ENCODE data around the gene KCNS1.
"Not testable (repeated sequence)": the region's sequence is repeated elsewhere in the genome, so short reads cannot be mapped to it uniquely, and the experiment has no call there.

The KCNS1 gene

DNA sequence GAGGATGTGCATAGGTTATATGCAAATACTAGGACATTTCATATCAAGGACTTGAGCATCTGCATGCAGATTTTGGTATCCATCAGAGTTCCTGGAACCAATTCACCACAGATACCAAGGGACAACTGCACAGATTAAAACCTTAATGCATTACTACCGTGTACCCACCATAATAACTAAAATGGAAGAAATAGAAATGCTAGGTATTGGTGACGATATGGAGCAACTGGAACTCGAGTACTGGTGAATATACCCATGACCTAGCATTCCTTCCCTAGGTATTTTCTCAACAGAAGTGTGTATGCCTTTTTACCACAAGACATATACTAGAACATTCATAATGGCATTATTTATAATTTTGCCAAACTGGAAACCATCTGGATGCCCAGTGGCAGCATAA is 18.5 kb downstream of the KCNS1 start:
- no peak overlapping the region for H3K27ac ChIP-seq
- no peak for DNase-seq (ENCODE audit: low read depth, low spot score)

DNA sequence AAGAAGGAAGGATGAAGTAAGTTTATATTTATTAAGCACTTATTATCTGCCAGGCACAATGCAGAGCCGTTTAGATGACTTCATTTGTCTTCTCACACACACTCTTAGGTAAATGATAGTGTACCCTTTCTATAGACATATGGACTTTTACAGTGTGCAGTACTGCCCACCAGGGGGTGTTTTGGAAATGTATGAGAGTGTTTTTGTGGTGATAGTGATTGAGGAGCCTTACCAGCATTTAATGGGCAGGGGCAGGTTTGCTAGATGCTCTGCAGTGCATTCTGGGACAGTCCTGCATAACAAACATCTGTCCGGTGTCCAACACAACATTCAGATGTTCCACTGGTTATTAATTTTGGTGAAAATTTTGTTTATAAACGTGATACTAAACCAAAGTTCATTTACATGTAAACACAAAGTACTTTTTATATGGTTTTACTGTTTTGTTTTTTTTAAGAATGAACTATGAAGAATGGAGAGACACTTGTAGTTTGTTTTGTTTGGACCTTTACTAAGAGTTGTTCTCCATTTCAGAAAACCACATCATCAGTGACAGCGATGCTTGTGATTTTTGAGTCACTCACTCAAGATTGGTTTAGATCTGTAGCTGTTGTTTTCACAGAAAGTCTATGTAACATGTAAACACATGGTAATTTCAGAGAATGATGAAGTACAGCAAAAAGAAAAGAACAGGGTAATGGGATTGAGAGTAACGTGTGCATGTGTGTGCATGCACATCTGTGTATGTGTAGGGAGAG is 19.9 kb downstream of the KCNS1 start:
- no peak overlapping the region for H3K27ac ChIP-seq
- no peak for DNase-seq (ENCODE audit: low read depth, low spot score)

DNA sequence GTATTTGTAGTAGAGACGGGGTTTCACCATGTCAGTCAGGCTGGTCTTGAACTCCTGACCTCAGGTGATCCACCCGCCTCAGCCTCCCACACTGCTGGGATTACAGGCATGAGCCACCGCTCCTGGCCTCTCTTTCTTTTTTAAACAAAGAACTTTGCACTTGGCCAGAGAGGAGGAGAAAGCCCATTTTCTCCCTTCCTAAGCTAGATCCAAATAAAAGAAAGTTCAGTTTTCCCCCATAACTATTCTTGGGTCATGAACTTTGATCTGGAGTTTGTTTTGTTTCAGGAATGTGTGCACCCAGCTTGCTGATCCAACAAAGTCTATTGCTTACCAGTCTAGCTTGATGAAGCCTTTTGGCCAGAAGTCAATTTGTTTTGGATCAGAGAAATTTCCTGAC is 23.4 kb downstream of the KCNS1 start:
- H3K27ac ChIP-seq: no peak overlapping the region
- no peak for DNase-seq (ENCODE audit: low read depth, low spot score)

DNA sequence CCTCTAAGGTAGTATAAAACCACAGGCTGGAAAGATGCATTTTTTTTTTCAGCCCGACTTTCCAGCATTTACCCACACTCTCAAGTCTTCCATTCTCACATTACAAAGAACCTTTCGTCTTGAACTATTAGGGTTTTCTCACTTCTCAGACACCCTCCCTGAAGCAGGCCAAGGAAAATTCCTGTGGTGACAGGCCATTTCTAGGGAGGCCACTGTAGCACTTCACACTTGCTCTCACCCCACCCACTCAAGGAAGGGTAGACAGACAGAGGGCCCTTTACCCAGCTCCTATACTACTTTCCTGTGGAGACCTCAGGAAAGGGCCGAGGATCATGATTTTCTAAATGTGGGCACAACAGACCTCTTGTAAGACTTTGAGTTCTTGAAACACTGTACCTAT is 27.7 kb downstream of the KCNS1 start:
- no peak for DNase-seq (ENCODE audit: low read depth, low spot score)
- no peak overlapping the region for H3K27ac ChIP-seq

DNA sequence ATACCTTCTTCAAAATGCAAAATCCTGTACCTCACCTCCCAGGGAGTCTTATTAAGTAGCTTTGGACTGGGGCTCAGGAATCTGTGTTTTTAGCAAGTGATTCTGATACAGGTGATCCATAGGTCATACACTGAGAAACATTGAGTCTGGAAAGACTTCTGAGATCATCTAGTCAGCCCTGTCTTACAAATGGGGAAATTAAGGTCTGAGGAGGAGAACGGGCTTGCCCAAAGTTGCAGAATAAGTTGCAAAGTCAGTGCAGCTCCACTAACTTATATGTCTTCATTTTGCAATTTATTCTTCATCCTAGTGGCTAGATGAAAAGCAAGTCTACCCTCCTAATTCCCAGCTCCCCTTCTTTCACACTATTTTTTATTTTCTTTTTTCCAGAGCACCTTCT is 28.9 kb downstream of the KCNS1 start:
- DNase-seq (ENCODE audit: low read depth, low spot score): no peak

DNA sequence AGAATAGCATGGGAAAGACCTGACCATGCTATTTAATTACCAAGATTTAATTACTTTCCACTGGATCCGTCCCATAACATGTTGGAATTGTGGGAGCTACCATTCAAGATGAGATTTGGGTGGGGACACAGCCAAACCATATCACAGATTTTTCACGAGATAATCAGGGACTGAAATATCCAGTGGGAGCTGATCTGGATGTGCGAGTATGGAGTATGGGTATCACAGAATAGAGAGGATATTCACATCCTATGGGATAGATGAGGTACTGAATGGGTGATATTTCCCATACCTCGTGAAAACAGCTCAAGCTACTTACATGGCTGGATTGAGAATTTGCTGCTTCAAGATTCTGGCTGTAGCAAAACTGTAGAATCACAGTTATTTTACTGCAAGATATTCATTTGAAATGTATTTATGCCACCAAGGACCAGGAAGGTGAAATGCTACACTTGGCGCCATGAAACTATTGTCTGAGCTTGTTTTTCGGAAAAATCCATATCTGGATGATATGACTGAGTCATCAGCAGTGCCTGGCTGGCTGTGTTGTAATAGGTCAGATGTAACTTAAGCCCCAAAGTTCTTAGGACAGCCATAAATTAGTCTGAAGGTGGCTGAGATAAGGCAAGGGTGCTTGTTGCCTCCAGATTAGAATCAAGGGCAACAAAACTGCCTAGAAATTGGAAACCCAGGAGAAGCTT is 29.8 kb downstream of the KCNS1 start:
- DNase-seq (ENCODE audit: low read depth, low spot score): no peak

More for the DNA sequence above, 28.9 kb downstream of the KCNS1 start:
- H3K27ac ChIP-seq: no peak overlapping the region

DNA sequence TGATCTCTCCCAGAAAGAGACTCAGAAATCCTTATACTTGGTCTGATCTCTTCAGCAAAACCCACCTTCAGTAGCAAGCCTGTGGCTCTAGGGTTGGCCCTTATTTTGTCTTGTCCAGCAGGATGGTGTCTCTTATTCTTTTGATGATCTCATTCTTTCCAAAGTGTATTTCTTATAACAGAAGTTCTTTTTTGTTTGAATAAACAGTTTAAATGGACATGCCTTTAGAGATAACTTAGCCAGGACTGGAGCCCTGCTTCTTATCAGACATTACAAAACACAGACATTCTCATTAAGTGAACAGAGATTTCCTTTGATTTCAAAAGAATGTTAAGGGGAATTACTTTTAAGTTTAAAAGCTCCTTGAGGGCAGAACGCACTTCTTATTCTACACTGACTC is 31.7 kb downstream of the KCNS1 start:
- peak overlapping the region; percentile 97 for H3K27ac ChIP-seq
- DNase-seq (ENCODE audit: low read depth, low spot score): no peak

More for the DNA sequence above, 29.8 kb downstream of the KCNS1 start:
- peak overlapping the region; percentile 24 for H3K27ac ChIP-seq

DNA sequence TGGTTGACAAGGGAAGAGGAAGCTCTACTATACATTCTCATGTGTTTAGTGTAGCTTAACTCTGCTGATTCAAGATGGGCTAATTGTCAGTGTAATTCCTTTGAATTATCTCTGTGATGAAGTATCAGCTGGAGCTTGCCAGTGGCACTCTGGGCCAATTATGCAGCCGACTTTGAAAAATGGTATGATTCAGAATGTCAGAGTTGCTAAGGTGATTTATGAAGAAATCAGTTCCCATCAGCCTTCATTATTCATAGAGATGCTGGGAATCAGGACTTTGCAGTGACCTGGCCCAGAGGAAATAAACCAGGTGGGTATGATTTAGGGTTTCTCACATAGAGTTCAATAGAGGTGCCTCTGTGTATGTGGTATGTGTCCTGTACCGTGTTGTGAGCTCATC is 33.4 kb downstream of the KCNS1 start:
- peak overlapping the region; percentile 97 for H3K27ac ChIP-seq

DNA sequence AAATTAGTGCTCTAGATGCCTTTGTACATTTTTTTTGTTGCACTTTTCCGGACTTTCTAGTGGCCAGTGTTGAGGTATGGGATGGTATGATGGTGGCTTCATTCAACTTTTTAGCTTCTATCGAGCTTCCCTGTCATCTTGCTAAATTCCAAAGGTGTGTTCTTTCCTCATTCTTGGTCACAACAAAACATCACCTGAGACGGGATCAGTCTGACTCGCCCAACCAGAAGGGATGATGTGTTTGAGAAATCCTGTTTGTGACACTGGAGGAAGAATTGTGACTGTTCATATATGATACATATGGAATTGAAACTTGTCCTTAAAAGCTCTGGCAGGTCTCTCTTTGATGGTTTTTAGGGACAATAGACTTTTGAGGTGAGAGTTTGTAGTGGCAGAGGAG is 33.8 kb downstream of the KCNS1 start:
- H3K27ac ChIP-seq: peak overlapping the region; percentile 97
- no peak for DNase-seq (ENCODE audit: low read depth, low spot score)

More for the DNA sequence above, 33.4 kb downstream of the KCNS1 start:
- no peak for DNase-seq (ENCODE audit: low read depth, low spot score)

DNA sequence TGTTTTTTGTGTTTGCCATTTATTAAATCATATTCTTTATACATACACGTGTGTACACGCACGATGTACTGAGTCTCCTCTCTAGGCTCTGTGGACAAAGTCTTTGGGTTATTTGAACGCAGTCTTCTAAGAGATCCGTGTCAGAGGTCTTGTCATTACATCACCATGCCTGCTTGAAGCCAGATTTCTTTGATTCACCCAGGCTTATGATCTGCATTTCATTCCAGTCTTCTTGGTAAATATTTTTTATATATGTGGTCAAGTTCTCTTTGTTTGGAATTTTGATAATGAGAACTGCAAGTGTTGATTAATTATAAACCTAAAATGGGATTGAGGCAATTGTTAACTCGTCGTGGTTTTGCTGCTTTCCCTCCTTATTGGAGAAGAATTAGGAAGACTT is 34.6 kb downstream of the KCNS1 start:
- DNase-seq (ENCODE audit: low read depth, low spot score): no peak
- peak overlapping the region; percentile 97 for H3K27ac ChIP-seq

DNA sequence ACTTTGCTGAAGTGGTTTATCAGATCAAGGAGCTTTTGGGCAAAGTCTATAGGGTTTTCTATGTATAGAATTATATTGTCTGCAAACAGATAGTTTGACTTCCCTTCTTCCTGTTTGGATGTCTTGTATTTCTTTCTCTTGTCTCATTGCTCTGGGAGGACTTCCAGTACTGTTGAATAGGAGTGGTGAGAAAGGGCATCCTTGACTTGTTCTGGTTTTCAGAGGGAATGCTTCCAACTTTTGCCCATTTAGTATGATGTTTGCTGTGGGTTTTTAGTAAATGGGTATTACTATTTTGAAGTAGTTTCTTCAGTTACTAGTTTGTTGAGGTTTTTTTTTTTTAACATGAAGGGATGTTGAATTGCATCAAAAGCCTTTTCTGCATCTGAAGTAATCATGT is 36.1 kb downstream of the KCNS1 start:
- peak overlapping the region; percentile 97 for H3K27ac ChIP-seq
- DNase-seq (ENCODE audit: low read depth, low spot score): no peak

DNA sequence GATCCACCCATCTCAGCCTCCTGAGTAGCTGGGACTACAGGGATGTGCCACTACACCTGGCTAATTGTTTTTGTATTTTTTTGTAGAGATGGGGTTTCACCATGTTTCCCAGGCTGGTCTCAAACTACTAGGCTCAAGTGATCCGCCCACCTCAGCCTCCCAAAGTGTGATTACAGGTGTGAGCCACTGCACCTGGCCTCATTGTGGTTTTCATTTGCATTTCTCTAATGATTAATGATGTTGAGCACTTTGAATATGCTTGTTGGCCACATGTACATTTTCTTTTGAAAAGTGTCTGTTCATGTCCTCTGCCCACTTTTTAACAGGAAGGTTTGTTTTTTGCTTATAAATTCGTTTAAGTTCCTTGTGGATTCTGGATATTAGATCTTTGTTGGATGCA is 37.8 kb downstream of the KCNS1 start:
- peak overlapping the region; percentile 97 for H3K27ac ChIP-seq
- not testable (repeated sequence) for DNase-seq (ENCODE audit: low read depth, low spot score)

DNA sequence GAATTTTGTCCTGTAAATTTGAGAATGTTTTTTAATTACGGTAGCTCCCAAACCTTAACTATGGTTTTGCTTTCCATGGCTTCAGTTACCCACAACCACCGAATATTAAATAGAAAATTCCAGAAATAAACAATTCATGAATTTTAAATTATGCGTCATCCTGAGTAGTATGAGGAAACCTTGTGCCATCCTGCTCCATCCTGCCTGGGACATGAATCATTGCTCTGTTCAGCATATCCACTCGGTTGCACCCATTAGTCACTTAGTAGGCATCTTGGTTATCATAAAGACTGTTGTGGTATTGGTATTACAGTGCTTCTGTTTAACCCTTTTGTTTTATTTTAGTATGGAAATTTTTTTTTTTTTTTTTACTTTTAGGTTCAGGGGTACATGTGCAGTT is 39.7 kb downstream of the KCNS1 start:
- H3K27ac ChIP-seq: peak overlapping the region; percentile 97
- peak; percentile 85 for DNase-seq (ENCODE audit: low read depth, low spot score)

DNA sequence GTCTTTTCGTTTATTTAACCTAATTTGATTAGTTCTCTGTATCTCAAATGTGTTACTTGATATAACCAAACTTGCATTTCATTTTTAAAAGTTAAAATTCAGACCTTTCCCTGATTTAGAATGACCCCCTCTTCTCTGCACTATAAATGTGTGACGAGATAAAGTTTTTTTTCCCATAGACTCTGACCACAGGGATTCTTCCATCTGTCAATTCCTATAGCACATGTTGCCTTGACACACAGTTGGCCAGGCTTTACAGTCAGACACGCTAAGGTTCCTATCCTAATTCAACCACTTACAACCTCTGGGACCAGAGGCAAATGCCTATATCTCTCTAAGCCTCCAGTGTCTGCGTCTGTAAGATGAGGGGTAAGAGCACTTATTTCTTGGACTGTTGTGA is 40.6 kb downstream of the KCNS1 start:
- peak overlapping the region; percentile 97 for H3K27ac ChIP-seq
- no peak for DNase-seq (ENCODE audit: low read depth, low spot score)

DNA sequence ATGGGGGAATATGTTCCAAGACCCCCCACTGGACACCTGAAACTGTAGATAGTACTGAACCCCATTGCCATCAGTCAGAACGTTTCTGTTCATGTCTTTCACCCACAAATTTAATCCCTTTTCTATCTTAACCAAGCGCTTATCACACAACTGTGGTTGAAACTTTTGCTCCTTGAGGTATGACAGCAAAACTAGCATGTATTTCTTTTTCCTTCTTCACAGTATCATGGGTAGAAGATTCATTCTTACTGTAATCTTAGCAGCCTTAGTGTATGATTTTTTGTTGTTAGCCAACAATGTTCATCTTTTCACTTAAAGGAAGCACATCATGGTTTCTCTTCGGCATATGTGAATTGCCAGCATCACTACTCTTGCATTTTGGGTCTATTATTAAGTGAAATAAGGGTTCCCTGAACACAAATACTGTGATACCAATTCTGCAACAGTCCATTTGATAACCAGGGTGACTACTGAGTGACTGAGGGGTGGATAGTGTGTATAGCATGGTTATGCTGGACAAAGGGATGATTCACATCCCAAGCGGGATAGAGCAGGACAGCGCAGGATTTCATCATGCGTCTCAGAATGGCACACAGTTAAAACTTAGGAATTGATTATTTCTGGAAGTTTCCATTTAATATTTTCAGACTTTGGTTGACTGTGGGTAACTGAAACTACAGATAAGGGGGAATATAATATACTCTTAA is 41.8 kb downstream of the KCNS1 start:
- DNase-seq (ENCODE audit: low read depth, low spot score): no peak
- peak overlapping the region; percentile 97 for H3K27ac ChIP-seq

DNA sequence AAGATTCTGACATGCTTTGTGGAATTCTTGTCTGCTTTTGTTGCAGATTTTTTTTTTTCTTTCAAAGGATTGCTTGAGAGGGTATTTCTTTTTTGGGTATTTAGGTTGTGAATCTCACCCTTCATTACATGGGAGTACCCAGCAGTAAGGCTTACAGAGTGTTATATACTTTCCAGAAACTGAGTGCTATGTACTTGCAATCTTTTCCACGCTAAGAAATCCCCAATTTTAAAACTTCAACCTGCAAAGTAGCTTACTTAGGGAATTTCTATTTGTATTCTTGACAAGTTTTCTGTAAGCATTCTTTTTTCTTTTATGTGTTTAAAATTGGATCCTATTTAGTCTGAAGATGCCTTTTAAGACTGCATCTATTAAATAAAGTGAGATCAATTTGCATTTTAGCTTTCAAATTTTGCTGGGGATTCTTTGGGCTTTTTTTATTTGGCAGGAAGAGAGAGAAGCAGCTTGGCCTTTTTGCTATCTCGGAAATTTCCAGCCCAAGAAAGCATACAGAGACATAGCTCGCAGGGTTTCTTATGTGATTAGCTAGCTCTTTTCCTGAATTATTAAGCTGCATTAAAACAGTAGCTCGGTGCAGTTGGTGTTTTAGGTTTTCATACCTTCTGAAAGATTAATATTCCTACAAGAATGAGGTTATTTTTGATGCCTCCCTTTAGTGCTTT is 42.6 kb downstream of the KCNS1 start:
- no peak for DNase-seq (ENCODE audit: low read depth, low spot score)
- H3K27ac ChIP-seq: peak overlapping the region; percentile 97

DNA sequence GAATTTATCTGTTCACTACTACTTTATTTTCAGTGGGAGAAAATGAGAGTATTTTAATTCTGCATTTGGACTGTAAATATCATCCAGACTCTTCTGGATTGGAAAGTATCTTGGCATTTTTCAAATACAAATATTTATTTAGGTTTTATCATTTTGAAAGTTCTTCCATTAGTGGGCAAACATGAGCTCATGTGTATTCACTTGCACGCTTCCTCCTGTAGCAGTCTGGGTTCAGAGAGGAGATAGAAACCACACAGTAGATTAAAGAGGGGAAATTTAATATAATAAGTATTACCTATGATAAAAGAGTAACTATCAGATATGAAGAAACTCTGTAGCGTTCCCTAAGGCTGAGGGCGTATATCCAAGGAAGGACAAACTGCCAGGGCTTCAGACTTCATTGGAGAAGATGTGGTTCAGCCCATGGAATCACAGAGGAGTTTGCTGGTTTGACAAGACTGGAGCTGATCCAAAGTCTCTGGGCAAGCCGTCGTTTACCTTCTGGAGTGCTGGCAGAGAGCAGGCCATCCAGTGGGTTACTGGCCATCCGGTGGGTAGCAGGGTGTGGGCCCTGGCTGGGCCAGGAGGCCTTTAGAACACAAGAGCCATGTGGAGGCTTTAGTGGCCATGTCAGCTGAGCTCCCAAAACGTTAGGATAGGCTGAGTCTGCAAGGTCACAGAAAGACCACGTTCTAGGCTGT is 44.3 kb downstream of the KCNS1 start:
- H3K27ac ChIP-seq: peak overlapping the region; percentile 97
- DNase-seq (ENCODE audit: low read depth, low spot score): no peak

DNA sequence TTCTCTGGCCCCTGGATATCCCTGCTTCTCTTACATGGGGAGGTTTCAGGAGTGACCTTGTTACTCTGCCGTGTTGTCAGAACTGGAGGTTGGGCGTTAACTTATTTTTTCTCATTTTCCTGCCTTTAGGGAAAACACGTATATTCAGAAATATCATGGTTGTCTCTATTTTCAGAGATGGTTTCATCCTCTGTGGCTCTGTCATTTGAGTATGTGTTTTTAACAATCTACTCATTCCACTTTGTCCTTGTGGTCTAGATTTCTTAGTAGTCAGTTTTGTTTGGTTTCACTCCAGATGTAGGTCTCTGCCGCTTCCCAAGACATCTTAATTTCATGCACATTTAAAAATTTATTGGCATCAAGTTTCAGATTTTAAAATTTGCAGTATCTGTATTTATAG is 45.9 kb downstream of the KCNS1 start:
- no peak overlapping the region for H3K27ac ChIP-seq
- no peak for DNase-seq (ENCODE audit: low read depth, low spot score)

DNA sequence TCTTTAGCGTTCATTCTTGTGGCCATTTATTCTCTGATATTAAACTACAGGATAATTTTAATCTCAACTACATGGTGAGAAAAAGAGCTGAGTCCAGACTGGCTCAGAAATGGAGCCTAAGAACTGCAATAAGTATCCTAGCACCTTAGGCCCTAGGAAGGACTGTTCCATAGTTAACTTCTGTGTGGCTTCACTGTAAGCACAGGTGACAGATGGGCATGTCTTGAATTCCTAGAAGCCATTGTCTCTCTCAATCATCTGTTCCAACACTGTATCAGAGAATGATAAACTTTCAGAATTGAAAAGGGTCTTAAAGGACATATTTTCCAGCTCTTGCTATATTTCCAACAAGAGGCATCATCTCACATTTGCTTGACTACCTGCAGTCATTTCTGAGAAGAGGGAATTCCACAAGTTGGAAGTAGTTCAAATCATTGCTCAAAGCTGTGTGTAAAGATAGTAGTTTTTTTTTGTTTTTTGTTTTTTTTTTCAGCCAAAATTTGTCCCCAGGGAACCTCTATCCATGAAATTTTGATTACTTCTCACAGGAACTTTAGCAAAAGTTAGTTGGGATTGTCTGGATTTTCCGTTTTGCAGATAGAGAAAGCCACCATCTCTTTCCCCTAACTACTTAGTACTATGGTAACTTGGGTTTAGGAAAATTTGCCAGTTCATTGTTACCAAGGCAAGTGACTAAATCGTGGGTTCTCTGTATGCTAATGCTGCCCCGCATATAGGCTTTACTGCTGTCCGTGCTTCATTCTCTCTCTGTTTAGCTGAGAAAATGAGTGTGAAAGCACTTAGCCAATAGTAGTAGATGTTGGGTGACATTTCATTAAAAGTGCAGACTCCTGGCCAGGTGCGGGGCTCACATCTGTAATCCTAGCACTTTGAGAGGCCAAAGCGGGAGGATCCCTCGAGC is 47.2 kb downstream of the KCNS1 start:
- no peak overlapping the region for H3K27ac ChIP-seq
- DNase-seq (ENCODE audit: low read depth, low spot score): no peak

Measured in epithelial cell of prostate (primary cell).